HEK293 (cell line): Measurements from ENCODE around the gene CATSPERD.
A peak's percentile ranks its signal among the peaks of the same experiment; 100 is the strongest.

ENCODE experiments used
- BCL11A ChIP-seq: fragments of 450-650 bp; formaldehyde crosslinking; IDR thresholded peaks from 2 replicates; pipeline ENCODE4 v1.5.1; 2016; ENCODE audit warnings: low read depth, missing biosample characterization, missing genetic modification characterization
- ELK4 ChIP-seq: IDR thresholded peaks from 2 replicates; pipeline ENCODE4 v1.6.1; 2011; ENCODE audit warnings: mild to moderate bottlenecking, low read depth, low read length, borderline replicate concordance
- HIC1 ChIP-seq: fragments of 450-650 bp; formaldehyde crosslinking; IDR thresholded peaks from 2 replicates; pipeline ENCODE4 v1.5.1; 2016; ENCODE audit warnings: missing biosample characterization, missing genetic modification characterization
- HOXA7 ChIP-seq: sonication (generic); formaldehyde crosslinking; IDR thresholded peaks from 2 replicates; pipeline ENCODE4 v1.8.1; 2022; ENCODE audit warnings: missing genetic modification reagents, borderline replicate concordance
- KLF7 ChIP-seq: fragments of 450-650 bp; formaldehyde crosslinking; IDR thresholded peaks from 2 replicates; pipeline ENCODE4 v1.5.1; 2016; ENCODE audit warnings: missing biosample characterization, missing genetic modification characterization, borderline replicate concordance
- PATZ1 ChIP-seq: fragments of 450-650 bp; formaldehyde crosslinking; IDR thresholded peaks from 2 replicates; pipeline ENCODE4 v1.5.1; 2016; ENCODE audit warnings: missing biosample characterization, missing genetic modification characterization
- ZBTB17 ChIP-seq: fragments of 450-650 bp; formaldehyde crosslinking; IDR thresholded peaks from 2 replicates; pipeline ENCODE4 v1.5.1; 2016; ENCODE audit warnings: missing biosample characterization, missing genetic modification characterization
- ZBTB20 ChIP-seq: fragments of 450-650 bp; formaldehyde crosslinking; IDR thresholded peaks from 2 replicates; pipeline ENCODE4 v1.5.1; 2016; ENCODE audit warnings: missing biosample characterization, missing genetic modification characterization
- ZBTB48 ChIP-seq: fragments of 450-650 bp; formaldehyde crosslinking; IDR thresholded peaks from 2 replicates; pipeline ENCODE4 v1.5.1; 2016; ENCODE audit warnings: missing biosample characterization, missing genetic modification characterization
- ZBTB49 ChIP-seq: fragments of 450-650 bp; formaldehyde crosslinking; IDR thresholded peaks from 2 replicates; pipeline ENCODE4 v1.5.1; 2016; ENCODE audit warnings: missing biosample characterization, missing genetic modification characterization, low read depth
- ZEB2 ChIP-seq: fragments of 450-650 bp; formaldehyde crosslinking; IDR thresholded peaks from 2 replicates; pipeline ENCODE4 v1.5.1; 2016; ENCODE audit warnings: missing biosample characterization, missing genetic modification characterization
- ZFHX2 ChIP-seq: fragments of 450-650 bp; formaldehyde crosslinking; conservative IDR thresholded peaks from 2 replicates; pipeline ENCODE4 v1.5.1; 2016; ENCODE audit warnings: missing biosample characterization, missing genetic modification characterization
- ZFP69B ChIP-seq: fragments of 450-650 bp; formaldehyde crosslinking; IDR thresholded peaks from 2 replicates; pipeline ENCODE4 v1.5.1; 2016; ENCODE audit warnings: missing biosample characterization, missing genetic modification characterization
- ZNF148 ChIP-seq: fragments of 450-650 bp; formaldehyde crosslinking; IDR thresholded peaks from 2 replicates; pipeline ENCODE4 v1.5.0; 2017; ENCODE audit warnings: missing biosample characterization, missing genetic modification characterization, borderline replicate concordance
- ZNF16 ChIP-seq: fragments of 450-650 bp; formaldehyde crosslinking; IDR thresholded peaks from 2 replicates; pipeline ENCODE4 v1.5.1; 2016; ENCODE audit warnings: low read depth, missing biosample characterization, missing genetic modification characterization
- ZNF18 ChIP-seq: fragments of 450-650 bp; formaldehyde crosslinking; IDR thresholded peaks from 2 replicates; pipeline ENCODE4 v1.5.1; 2016; ENCODE audit warnings: missing biosample characterization, missing genetic modification characterization
- ZNF354C ChIP-seq: fragments of 450-650 bp; formaldehyde crosslinking; IDR thresholded peaks from 2 replicates; pipeline ENCODE4 v1.5.1; 2016; ENCODE audit warnings: missing biosample characterization, missing genetic modification characterization, low read depth, borderline replicate concordance
- ZNF394 ChIP-seq: fragments of 450-650 bp; formaldehyde crosslinking; IDR thresholded peaks from 2 replicates; pipeline ENCODE4 v1.5.1; 2016; ENCODE audit warnings: missing biosample characterization, missing genetic modification characterization, mild to moderate bottlenecking, moderate library complexity, borderline replicate concordance
- ZNF629 ChIP-seq: fragments of 450-650 bp; formaldehyde crosslinking; IDR thresholded peaks from 2 replicates; pipeline ENCODE4 v1.5.1; 2017; ENCODE audit warnings: missing biosample characterization, missing genetic modification characterization
- ZNF843 ChIP-seq: fragments of 450-650 bp; formaldehyde crosslinking; IDR thresholded peaks from 2 replicates; pipeline ENCODE4 v1.5.1; 2016; ENCODE audit warnings: missing biosample characterization, missing genetic modification characterization
- ZSCAN18 ChIP-seq: fragments of 450-650 bp; formaldehyde crosslinking; IDR thresholded peaks from 2 replicates; pipeline ENCODE4 v1.5.1; 2016; ENCODE audit warnings: missing biosample characterization, missing genetic modification characterization

CATSPERD gene

GRCh38 chr19:5697022-5697889 is 23.2 kb upstream of the CATSPERD start (continued):
- TF ChIP-seq ZBTB49 (tag by site-specific recombination), result no peak
- TF ChIP-seq ZNF394 (tag by site-specific recombination), result 0 out of 2 replicates have a peak, but pooled peaks have one; percentile 8
- 0 out of 2 replicates have a peak, but pooled peaks have one; percentile 68 for TF ChIP-seq HIC1 (tag by site-specific recombination)
- no peak for TF ChIP-seq HOXA7 (CRISPR knock-in tag)
- peak; percentile 59; the same call in 1 of the 2 replicates for TF ChIP-seq ZNF629 (tag by site-specific recombination)
- peak; percentile 61 for TF ChIP-seq ZFHX2 (tag by site-specific recombination)
- peak; percentile 48; the same call in 1 of the 2 replicates for TF ChIP-seq ZFP69B (tag by site-specific recombination)
- TF ChIP-seq ZNF148, result no peak
- peak; percentile 59; the same call in 1 of the 2 replicates for TF ChIP-seq ZNF843
- peak; percentile 65 for TF ChIP-seq ZBTB20 (tag by site-specific recombination)
- peak; percentile 50; the same call in 1 of the 2 replicates for TF ChIP-seq ZNF18 (tag by site-specific recombination)
- TF ChIP-seq BCL11A (tag by site-specific recombination), result peak; percentile 69
- peak; percentile 83 for TF ChIP-seq PATZ1 (tag by site-specific recombination)
- TF ChIP-seq ZSCAN18 (tag by site-specific recombination), result no peak
- peak; percentile 41; the same call in 1 of the 2 replicates for TF ChIP-seq ZNF16 (tag by site-specific recombination)
- TF ChIP-seq ELK4, result no peak
- peak; percentile 45; the same call in 1 of the 2 replicates for TF ChIP-seq ZBTB48
- TF ChIP-seq ZNF354C (tag by site-specific recombination), result no peak
- TF ChIP-seq ZBTB17 (tag by site-specific recombination), result peak; percentile 83
- peak; percentile 63; the same call in 1 of the 2 replicates for TF ChIP-seq ZEB2 (tag by site-specific recombination)
- TF ChIP-seq KLF7 (tag by site-specific recombination), result peak; percentile 68; the same call in 1 of the 2 replicates
